ENCODE data around the gene PRKCH.

The PRKCH gene

GRCh38 chr14:61467296-61467695 is 145.9 kb downstream of the PRKCH start:
- Histone ChIP-seq H3K27ac (no peak overlapping the region), H3K9me3 (ENCODE audit: low read depth, low read length) (no peaks in the 10 kb centered on the region), H3K36me3 (ENCODE audit: insufficient read depth, low read length) (no peaks in the 10 kb centered on the region), H3K9ac (ENCODE audit: insufficient read length) (no peak overlapping the region), H3K4me3 (no peak overlapping the region)
- no peak for TF ChIP-seq POLR2AphosphoS5 (IDR thresholded peaks at IDR 0.05; ENCODE audit: borderline replicate concordance, low read depth, low read length)
- TF ChIP-seq EZH2 (IDR thresholded peaks at IDR 0.05): no peak
- no peak for TF ChIP-seq FOXP2 (optimal IDR thresholded peaks at IDR 0.05; ENCODE audit: control extremely low read depth, extremely low read length, insufficient read depth)
- no peak for DNase-seq (ENCODE audit: low read depth, low spot score)

GRCh38 chr14:61468063-61468825 is 146.9 kb downstream of the PRKCH start:
- no peak for TF ChIP-seq EZH2 (IDR thresholded peaks at IDR 0.05)
- Histone ChIP-seq H3K9ac (ENCODE audit: insufficient read length) (no peak overlapping the region), H3K36me3 (ENCODE audit: insufficient read depth, low read length) (no peaks in the 10 kb centered on the region), H3K9me3 (ENCODE audit: low read depth, low read length) (no peaks in the 10 kb centered on the region), H3K27ac (no peak overlapping the region), H3K4me3 (no peak overlapping the region)
- DNase-seq (ENCODE audit: low read depth, low spot score): no peak

- TF ChIP-seq POLR2AphosphoS5 (IDR thresholded peaks at IDR 0.05; ENCODE audit: borderline replicate concordance, low read depth, low read length) (no peak), FOXP2 (optimal IDR thresholded peaks at IDR 0.05; ENCODE audit: control extremely low read depth, extremely low read length, insufficient read depth) (no peak), EZH2 (IDR thresholded peaks at IDR 0.05) (no peak)
- H3K36me3 ChIP-seq (ENCODE audit: insufficient read depth, low read length): no peaks in the 10 kb centered on the region
- no peak overlapping the region; the same call in 1 of the 2 replicates for H3K27ac ChIP-seq
- H3K9me3 ChIP-seq (ENCODE audit: low read depth, low read length): no peaks in the 10 kb centered on the region
- DNase-seq (ENCODE audit: low read depth, low spot score): no peak
- H3K9ac ChIP-seq (ENCODE audit: insufficient read length): no peak overlapping the region
- H3K4me3 ChIP-seq: peak overlapping the region; percentile 73
These were observed 148.4 kb downstream of the PRKCH start for GRCh38 chr14:61469781-61470180.

- Histone ChIP-seq H3K36me3 (ENCODE audit: insufficient read depth, low read length) (no peaks in the 10 kb centered on the region), H3K4me3 (peak overlapping the region; percentile 73), H3K9ac (ENCODE audit: insufficient read length) (peak overlapping the region; percentile 3), H3K9me3 (ENCODE audit: low read depth, low read length) (no peaks in the 10 kb centered on the region), H3K27ac (peak overlapping the region; percentile 53)
- TF ChIP-seq POLR2AphosphoS5 (IDR thresholded peaks at IDR 0.05; ENCODE audit: borderline replicate concordance, low read depth, low read length): no peak; the same call in 1 of the 2 replicates
- peak; percentile 77 for DNase-seq (ENCODE audit: low read depth, low spot score)
These were observed 149.0 kb downstream of the PRKCH start for GRCh38 chr14:61470261-61470960.

GRCh38 chr14:61470961-61471293 is 149.5 kb downstream of the PRKCH start:
- DNase-seq (ENCODE audit: low read depth, low spot score): no peak
- peak overlapping the region; percentile 73 for H3K4me3 ChIP-seq
- peak overlapping the region; percentile 3 for H3K9ac ChIP-seq (ENCODE audit: insufficient read length)
- TF ChIP-seq POLR2AphosphoS5 (IDR thresholded peaks at IDR 0.05; ENCODE audit: borderline replicate concordance, low read depth, low read length) (no peak), FOXP2 (optimal IDR thresholded peaks at IDR 0.05; ENCODE audit: control extremely low read depth, extremely low read length, insufficient read depth) (no peak), EZH2 (IDR thresholded peaks at IDR 0.05) (no peak)
- no peaks in the 10 kb centered on the region for H3K36me3 ChIP-seq (ENCODE audit: insufficient read depth, low read length)
- H3K9me3 ChIP-seq (ENCODE audit: low read depth, low read length): no peaks in the 10 kb centered on the region
- H3K27ac ChIP-seq: peak overlapping the region; percentile 53

GRCh38 chr14:61471297-61472005 is 150.1 kb downstream of the PRKCH start:
- Histone ChIP-seq H3K36me3 (ENCODE audit: insufficient read depth, low read length) (no peaks in the 10 kb centered on the region), H3K27ac (peak overlapping the region; percentile 53), H3K9ac (ENCODE audit: insufficient read length) (peak overlapping the region; percentile 24), H3K9me3 (ENCODE audit: low read depth, low read length) (no peaks in the 10 kb centered on the region), H3K4me3 (peak overlapping the region; percentile 73)
- no peak for TF ChIP-seq POLR2AphosphoS5 (IDR thresholded peaks at IDR 0.05; ENCODE audit: borderline replicate concordance, low read depth, low read length)
- TF ChIP-seq FOXP2 (optimal IDR thresholded peaks at IDR 0.05; ENCODE audit: control extremely low read depth, extremely low read length, insufficient read depth): no peak
- no peak for TF ChIP-seq EZH2 (IDR thresholded peaks at IDR 0.05)
- DNase-seq (ENCODE audit: low read depth, low spot score): no peak

- H3K9ac ChIP-seq (ENCODE audit: insufficient read length): peak overlapping the region; percentile 24
- peak; percentile 45 for TF ChIP-seq FOXP2 (optimal IDR thresholded peaks at IDR 0.05; ENCODE audit: control extremely low read depth, extremely low read length, insufficient read depth)
- no peak for TF ChIP-seq POLR2AphosphoS5 (IDR thresholded peaks at IDR 0.05; ENCODE audit: borderline replicate concordance, low read depth, low read length)
- TF ChIP-seq EZH2 (IDR thresholded peaks at IDR 0.05): no peak
- peak overlapping the region; percentile 73 for H3K4me3 ChIP-seq
- peak; percentile 57 for DNase-seq (ENCODE audit: low read depth, low spot score)
- H3K27ac ChIP-seq: peak overlapping the region; percentile 4; the same call in 1 of the 2 replicates
- no peaks in the 10 kb centered on the region for H3K36me3 ChIP-seq (ENCODE audit: insufficient read depth, low read length)
- no peaks in the 10 kb centered on the region for H3K9me3 ChIP-seq (ENCODE audit: low read depth, low read length)
These were observed 150.8 kb downstream of the PRKCH start for GRCh38 chr14:61472011-61472672.

GRCh38 chr14:61472801-61473376 is 151.5 kb downstream of the PRKCH start:
- Histone ChIP-seq H3K9ac (ENCODE audit: insufficient read length) (no peak overlapping the region), H3K36me3 (ENCODE audit: insufficient read depth, low read length) (no peaks in the 10 kb centered on the region), H3K27ac (no peak overlapping the region), H3K4me3 (peak overlapping the region; percentile 73; the same call in 1 of the 2 replicates), H3K9me3 (ENCODE audit: low read depth, low read length) (no peaks in the 10 kb centered on the region)
- TF ChIP-seq EZH2 (IDR thresholded peaks at IDR 0.05) (no peak), POLR2AphosphoS5 (IDR thresholded peaks at IDR 0.05; ENCODE audit: borderline replicate concordance, low read depth, low read length) (no peak), FOXP2 (optimal IDR thresholded peaks at IDR 0.05; ENCODE audit: control extremely low read depth, extremely low read length, insufficient read depth) (no peak)
- DNase-seq (ENCODE audit: low read depth, low spot score): no peak

Measured in SK-N-MC (cell line).